Astrocyte of the spinal cord (primary cell): ENCODE measurements around the gene KCNH2.

Experiments used
- DNase-seq: peaks from one replicate; pipeline ENCODE4 v3.0.0; 2011; ENCODE audit warnings: low read depth, low spot score
- H3K4me3 ChIP-seq: 2 replicates; pipeline ENCODE4 v1.5.1; 2011; ENCODE audit warnings: low read depth, mild to moderate bottlenecking, low read length, moderate library complexity
- in situ Hi-C: cut with HindIII; loops from 2 replicates; pipeline ENCODE4 v1.10.0; 2017; ENCODE audit warnings: low sequenced_read_pairs
- TF ChIP-seq, protein P1 (sequence below): IDR thresholded peaks from 2 replicates; pipeline ENCODE4 v1.5.1; 2012; ENCODE audit warnings: low read depth, mild to moderate bottlenecking, low read length, inconsistent platforms

The KCNH2 gene

DNA sequence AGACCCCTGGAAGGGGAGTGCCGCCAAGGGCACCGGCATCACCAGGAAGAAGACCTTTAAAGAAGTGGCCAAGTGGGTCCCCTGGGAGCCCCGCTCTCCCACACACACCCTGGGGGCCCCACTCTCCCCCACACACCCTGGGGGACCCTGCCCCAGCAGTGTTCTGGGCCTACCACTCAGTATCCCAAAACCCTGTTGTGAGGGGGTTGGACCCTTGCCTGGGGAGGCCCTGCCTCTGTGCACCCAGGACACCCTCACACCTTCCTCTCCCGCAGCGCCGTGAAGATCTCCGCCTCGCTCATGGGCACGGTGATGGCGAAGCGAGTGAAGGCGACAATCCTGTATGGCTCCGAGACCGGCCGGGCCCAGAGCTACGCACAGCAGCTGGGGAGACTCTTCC lies 23.4 kb upstream of the KCNH2 start:
- TF ChIP-seq, protein P1, sequence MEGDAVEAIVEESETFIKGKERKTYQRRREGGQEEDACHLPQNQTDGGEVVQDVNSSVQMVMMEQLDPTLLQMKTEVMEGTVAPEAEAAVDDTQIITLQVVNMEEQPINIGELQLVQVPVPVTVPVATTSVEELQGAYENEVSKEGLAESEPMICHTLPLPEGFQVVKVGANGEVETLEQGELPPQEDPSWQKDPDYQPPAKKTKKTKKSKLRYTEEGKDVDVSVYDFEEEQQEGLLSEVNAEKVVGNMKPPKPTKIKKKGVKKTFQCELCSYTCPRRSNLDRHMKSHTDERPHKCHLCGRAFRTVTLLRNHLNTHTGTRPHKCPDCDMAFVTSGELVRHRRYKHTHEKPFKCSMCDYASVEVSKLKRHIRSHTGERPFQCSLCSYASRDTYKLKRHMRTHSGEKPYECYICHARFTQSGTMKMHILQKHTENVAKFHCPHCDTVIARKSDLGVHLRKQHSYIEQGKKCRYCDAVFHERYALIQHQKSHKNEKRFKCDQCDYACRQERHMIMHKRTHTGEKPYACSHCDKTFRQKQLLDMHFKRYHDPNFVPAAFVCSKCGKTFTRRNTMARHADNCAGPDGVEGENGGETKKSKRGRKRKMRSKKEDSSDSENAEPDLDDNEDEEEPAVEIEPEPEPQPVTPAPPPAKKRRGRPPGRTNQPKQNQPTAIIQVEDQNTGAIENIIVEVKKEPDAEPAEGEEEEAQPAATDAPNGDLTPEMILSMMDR, result no peak
- no peak for DNase-seq
- H3K4me3 ChIP-seq, result no peak overlapping the region
- in situ Hi-C loops, result no loop called here

DNA sequence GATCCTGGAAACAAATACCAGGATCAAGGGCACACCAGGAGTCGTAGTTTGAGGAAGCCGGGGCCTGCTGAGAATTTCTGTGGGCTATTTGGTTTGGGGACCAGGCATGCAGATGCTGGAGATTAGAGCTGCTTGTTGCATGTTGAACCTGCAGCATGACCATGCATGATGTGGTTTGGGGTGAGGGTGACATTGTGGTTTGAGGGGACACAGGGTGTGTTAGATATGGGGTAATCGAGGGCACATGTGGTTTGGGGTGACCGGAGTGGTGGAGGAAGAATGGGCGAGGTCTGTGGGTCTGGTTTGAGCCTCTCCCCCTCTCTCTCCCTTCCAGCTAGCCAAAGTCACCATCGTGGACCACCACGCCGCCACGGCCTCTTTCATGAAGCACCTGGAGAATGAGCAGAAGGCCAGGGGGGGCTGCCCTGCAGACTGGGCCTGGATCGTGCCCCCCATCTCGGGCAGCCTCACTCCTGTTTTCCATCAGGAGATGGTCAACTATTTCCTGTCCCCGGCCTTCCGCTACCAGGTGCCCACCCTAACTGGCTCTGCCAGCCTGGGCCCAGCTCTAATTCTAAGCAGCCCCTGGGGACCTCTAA lies 22.9 kb upstream of the KCNH2 start:
- in situ Hi-C loops, result no loop called here
- TF ChIP-seq, protein P1, result no peak
- no peak overlapping the region for H3K4me3 ChIP-seq
- no peak for DNase-seq

DNA sequence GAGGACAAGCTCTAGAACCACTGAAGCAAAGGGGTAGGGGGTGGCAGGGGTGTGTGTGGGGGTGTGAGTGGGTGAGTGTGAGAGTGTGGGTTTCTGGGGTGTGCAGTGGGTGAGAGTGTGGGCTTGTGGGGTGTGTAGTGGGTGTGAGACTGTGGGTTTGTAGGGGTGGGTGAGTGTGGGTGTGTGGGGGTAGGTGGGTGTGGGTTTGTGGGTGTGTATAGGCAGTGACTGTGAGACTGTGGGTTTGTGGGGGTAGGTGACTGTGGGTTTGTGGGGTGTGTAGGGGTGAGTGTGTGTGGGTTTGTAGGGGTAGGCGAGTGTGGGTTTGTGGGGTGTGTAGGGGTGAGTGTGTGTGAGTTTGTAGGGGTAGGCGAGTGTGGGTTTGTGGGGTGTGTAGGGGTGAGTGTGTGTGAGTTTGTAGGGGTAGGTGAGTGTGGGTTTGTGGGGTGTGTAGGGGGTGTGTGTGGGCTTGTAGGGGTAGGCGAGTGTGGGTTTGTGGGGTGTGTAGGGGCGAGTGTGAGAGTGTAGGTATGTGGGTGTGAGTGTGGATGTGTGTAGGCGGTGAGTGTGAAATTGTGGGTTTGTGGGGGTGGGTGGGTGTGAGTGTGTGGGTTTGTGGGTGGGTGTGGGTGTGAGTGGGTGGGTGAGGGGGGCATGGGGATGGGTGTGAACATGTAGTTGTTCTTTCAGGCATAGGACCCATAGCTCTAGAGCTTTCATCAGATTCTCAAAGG lies 21.5 kb upstream of the KCNH2 start:
- in situ Hi-C loops, result no loop called here
- no peak for DNase-seq
- no peak overlapping the region for H3K4me3 ChIP-seq
- TF ChIP-seq, protein P1, result no peak

DNA sequence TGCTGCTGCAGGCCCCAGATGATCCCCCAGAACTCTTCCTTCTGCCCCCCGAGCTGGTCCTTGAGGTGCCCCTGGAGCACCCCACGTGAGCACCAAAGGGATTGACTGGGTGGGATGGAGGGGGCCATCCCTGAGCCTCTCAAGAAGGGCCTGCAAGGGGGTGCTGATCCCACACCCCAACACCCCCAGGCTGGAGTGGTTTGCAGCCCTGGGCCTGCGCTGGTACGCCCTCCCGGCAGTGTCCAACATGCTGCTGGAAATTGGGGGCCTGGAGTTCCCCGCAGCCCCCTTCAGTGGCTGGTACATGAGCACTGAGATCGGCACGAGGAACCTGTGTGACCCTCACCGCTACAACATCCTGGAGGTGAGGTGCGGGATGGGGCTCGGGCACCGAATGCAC lies 20.9 kb upstream of the KCNH2 start:
- no peak for DNase-seq
- TF ChIP-seq, protein P1, result no peak
- no peak overlapping the region for H3K4me3 ChIP-seq
- in situ Hi-C loops, result no loop called here

DNA sequence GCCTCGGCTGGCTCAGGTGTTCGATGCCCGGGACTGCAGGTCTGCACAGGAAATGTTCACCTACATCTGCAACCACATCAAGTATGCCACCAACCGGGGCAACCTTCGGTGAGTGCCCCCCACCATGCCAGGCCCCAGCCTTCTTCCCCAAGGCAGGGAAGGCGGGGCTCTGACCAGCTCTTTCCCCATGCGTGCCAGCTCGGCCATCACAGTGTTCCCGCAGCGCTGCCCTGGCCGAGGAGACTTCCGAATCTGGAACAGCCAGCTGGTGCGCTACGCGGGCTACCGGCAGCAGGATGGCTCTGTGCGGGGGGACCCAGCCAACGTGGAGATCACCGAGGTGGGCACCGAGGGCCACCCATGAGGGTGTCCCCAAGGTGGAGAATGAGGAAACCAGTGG lies 20.2 kb upstream of the KCNH2 start:
- H3K4me3 ChIP-seq, result no peak overlapping the region
- in situ Hi-C loops, result no loop called here
- TF ChIP-seq, protein P1, result no peak
- no peak for DNase-seq

DNA sequence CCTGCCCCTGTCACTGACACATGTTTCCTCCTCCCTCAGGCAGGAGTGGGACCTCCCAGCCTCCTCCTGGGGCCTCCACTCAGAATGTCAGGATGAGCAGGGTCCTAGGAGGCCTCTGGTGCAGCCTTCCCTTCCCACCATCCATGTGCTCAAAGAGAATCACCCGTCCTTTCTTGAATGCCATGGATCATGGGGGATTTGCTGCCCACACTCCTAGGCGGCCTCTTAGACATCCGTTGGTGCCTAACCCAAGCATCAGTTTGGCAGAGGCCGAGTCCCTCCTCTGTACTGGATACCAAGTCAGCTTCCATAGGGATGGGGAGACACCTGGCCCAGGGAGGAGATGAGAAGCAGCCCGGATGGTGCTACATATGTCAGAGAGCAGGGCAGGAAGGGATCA lies 19.7 kb upstream of the KCNH2 start:
- in situ Hi-C loops, result no loop called here

More for the DNA sequence above, 19.7 kb upstream of the KCNH2 start:
- TF ChIP-seq, protein P1, result no peak
- H3K4me3 ChIP-seq, result no peak overlapping the region
- no peak for DNase-seq
